Fibroblast of lung (primary cell): Measurements from ENCODE around the gene SLC38A8. TPM values are rescaled to one million over a fixed set of nuclear protein-coding genes. Genes with fewer than 3 reads are reported as not detected.

ENCODE experiments used
- DNase-seq, 2 donors: peaks; one replicate each; pipeline versions ENCODE4 v3.0.0 to v3.0.0-alpha.2; 2010; ENCODE audit warnings: low read depth in 2 of 2
- H2AFZ ChIP-seq: 2 replicates; pipeline ENCODE4 v1.5.1; 2012; ENCODE audit warnings: low read length, control low read depth, inconsistent platforms
- H3K27ac ChIP-seq: 2 replicates; pipeline ENCODE4 v1.5.1; 2011; ENCODE audit warnings: low read length, control low read depth; ENCODE audit not compliant: insufficient read depth
- H3K27me3 ChIP-seq: 2 replicates; pipeline ENCODE4 v1.5.1; 2011; ENCODE audit warnings: mild to moderate bottlenecking, low read length; ENCODE audit not compliant: control insufficient read depth, insufficient read depth
- H3K36me3 ChIP-seq: 2 replicates; pipeline ENCODE4 v1.5.1; 2011; ENCODE audit warnings: low read length; ENCODE audit not compliant: control insufficient read depth, insufficient read depth
- H3K4me1 ChIP-seq: 2 replicates; pipeline ENCODE4 v1.5.1; 2011; ENCODE audit warnings: low read length; ENCODE audit not compliant: control insufficient read depth, insufficient read depth; ENCODE audit errors: extremely low read depth
- H3K4me2 ChIP-seq: 2 replicates; pipeline ENCODE4 v1.5.1; 2011; ENCODE audit warnings: low read length, control low read depth; ENCODE audit not compliant: insufficient read depth; ENCODE audit errors: extremely low read depth
- H3K4me3 ChIP-seq, 4 experiments: fragments of 200-600 bp in 1 of 4; sonication (generic) in 1 of 4; replicated peaks in 1 of 4; 2 replicates each; pipeline ENCODE4 v1.5.1; 2011 to 2016; ENCODE audit warnings: low read length in 4 of 4, low read depth in 3 of 4, mild to moderate bottlenecking in 3 of 4, control low read depth in 2 of 4, inconsistent platforms in 1 of 4, mixed read lengths in 1 of 4; ENCODE audit not compliant: insufficient read depth in 1 of 4; ENCODE audit errors: control extremely low read depth in 1 of 4
- H3K79me2 ChIP-seq: 2 replicates; pipeline ENCODE4 v1.5.1; 2012; ENCODE audit warnings: mild to moderate bottlenecking, low read length, inconsistent platforms; ENCODE audit not compliant: control insufficient read depth, insufficient read depth
- H3K9ac ChIP-seq: 2 replicates; pipeline ENCODE4 v1.5.1; 2011; ENCODE audit warnings: mild to moderate bottlenecking, low read length, control low read depth; ENCODE audit not compliant: insufficient read depth
- H3K9me3 ChIP-seq: 2 replicates; pipeline ENCODE4 v1.5.1; 2012; ENCODE audit warnings: low read depth, low read length; ENCODE audit not compliant: control insufficient read depth, insufficient read depth
- H4K20me1 ChIP-seq: 2 replicates; pipeline ENCODE4 v1.5.1; 2011; ENCODE audit warnings: low read length; ENCODE audit not compliant: control insufficient read depth, insufficient read depth; ENCODE audit errors: extremely low read depth
- CTCF ChIP-seq, 2 donors: IDR thresholded peaks in 1 of 2; conservative IDR thresholded peaks in 1 of 2; 1 replicate in 1 of 2; 2 replicates in 1 of 2; pipeline ENCODE4 v1.5.1; 2011 to 2012; ENCODE audit warnings: low read length in 2 of 2, control low read depth in 1 of 2, inconsistent platforms in 1 of 2, low read depth in 1 of 2, mild to moderate bottlenecking in 1 of 2
- EZH2 ChIP-seq: IDR thresholded peaks from 2 replicates; pipeline ENCODE4 v1.5.1; 2012; ENCODE audit warnings: low read length, control low read depth, mild to moderate bottlenecking; ENCODE audit errors: missing control alignments
- polyA minus RNA-seq: library from RNA; depleted of rRNA, polyadenylated mRNA; stranded (reverse); fragments of >200 nt; gene quantifications from 2 replicates; pipeline ENCODE4 v1.2.3, GENCODE V29; 2011; ENCODE audit warnings: low replicate concordance
- polyA plus RNA-seq, 2 donors: library from polyadenylated mRNA; depleted of rRNA in 1 of 2; stranded (reverse) in 1 of 2; unstranded in 1 of 2; fragments of >200 nt; gene quantifications; 2 replicates each; pipeline ENCODE4 v1.2.1, GENCODE V29; 2011 to 2012; ENCODE audit warnings: missing spikeins in 1 of 2
- total RNA-seq: library from RNA; depleted of rRNA; stranded (reverse); fragments of >200 nt; gene quantifications from 2 replicates; pipeline ENCODE4 v1.2.1, GENCODE V29; 2014

SLC38A8 gene
- total RNA-seq (not detected in 2 replicates), polyA plus RNA-seq (not detected in 2 replicates), polyA minus RNA-seq (not detected in 2 replicates)
- not detected in 2 replicates for polyA plus RNA-seq (2012)

- no peaks in the 10 kb centered on the region for H3K9me3 ChIP-seq
- DNase-seq = no peak
- no peak within 1 kb of the TSS for H3K9ac ChIP-seq
- no peaks in the 10 kb centered on the region for H3K4me1 ChIP-seq
- H3K27me3 ChIP-seq = peaks cover 26% of the 10 kb centered on the region
- no peak within 1 kb of the TSS for H3K4me2 ChIP-seq
- H3K36me3 ChIP-seq = no peaks in the 10 kb centered on the region
- no peaks in the 10 kb centered on the region for H3K79me2 ChIP-seq
- H3K4me3 ChIP-seq = no peak within 1 kb of the TSS
- H3K27ac ChIP-seq = no peak within 1 kb of the TSS
- H2AFZ ChIP-seq = no peak within 1 kb of the TSS
- H4K20me1 ChIP-seq = no peaks in the 10 kb centered on the region
- TF ChIP-seq EZH2 (no peak), CTCF (conservative IDR thresholded peaks at IDR 0.05 in 1 of 2, IDR thresholded peaks at IDR 0.05 in 1 of 2; ENCODE audit: low read depth in 1 of 2, low read length in 2 of 2) (no peak)
Observed at GRCh38 chr16:84042308-84042878, at the start of gene SLC38A8. Gene SLC38A8, minus strand, starts transcription at chr16:84042795. Its CDS starts 638 bp downstream, at chr16:84042157.

DNA sequence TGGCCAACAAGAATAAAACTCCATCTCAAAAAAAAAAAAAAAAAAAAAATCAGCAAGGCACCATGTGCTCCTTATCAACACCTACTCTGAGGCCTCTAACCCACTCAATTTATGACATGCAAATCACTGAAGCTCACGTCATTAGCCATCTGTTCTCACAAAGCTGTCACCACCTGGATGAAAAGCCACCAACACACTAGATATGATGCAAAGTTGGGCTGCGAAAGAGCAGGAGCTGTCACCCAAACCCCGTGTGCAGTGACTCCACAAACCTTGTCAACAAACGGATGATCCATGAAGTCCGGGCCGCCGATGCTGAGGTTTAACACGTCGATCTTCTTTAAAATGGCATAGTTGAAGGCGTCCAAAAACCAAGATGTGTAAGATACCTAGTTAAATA, 48.9 kb upstream of the SLC38A8 start:
- Histone ChIP-seq H3K36me3 (peaks cover 19% of the 10 kb centered on the region), H3K4me3 (no peak overlapping the region), H3K79me2 (no peaks in the 10 kb centered on the region), H3K9ac (no peak overlapping the region), H3K9me3 (no peaks in the 10 kb centered on the region), H3K27ac (no peak overlapping the region), H3K27me3 (no peaks in the 10 kb centered on the region), H4K20me1 (no peaks in the 10 kb centered on the region), H3K4me2 (no peak overlapping the region), H3K4me1 (no peaks in the 10 kb centered on the region), H2AFZ (no peak overlapping the region)
- no peak for DNase-seq
- TF ChIP-seq EZH2 = no peak
- TF ChIP-seq CTCF (conservative IDR thresholded peaks at IDR 0.05 in 1 of 2, IDR thresholded peaks at IDR 0.05 in 1 of 2; ENCODE audit: low read depth in 1 of 2, low read length in 2 of 2) = no peak

DNA sequence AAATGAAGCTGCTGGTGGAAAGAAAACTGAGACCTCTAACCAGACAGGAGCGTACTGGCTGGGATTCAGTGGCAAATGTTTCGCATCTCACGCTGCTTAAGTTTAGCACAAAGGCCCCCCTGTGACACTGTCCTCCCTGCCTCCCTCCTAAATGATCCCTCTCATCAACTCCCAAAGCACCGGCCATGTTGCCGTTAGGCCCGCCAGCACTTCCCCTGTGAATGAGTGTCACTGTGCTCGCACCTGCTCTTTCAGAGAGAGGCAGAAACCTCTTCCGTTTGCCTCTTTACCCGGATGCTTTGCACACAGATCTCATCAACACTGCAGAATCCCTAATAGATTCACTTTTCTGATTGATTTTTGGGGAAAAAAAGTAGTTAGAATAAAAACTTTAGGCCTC, 47.6 kb upstream of the SLC38A8 start:
- no peak for TF ChIP-seq EZH2
- no peak for TF ChIP-seq CTCF (conservative IDR thresholded peaks at IDR 0.05 in 1 of 2, IDR thresholded peaks at IDR 0.05 in 1 of 2; ENCODE audit: low read depth in 1 of 2, low read length in 2 of 2)
- DNase-seq = no peak
- peaks cover 18% of the 10 kb centered on the region for H3K36me3 ChIP-seq

More for the DNA sequence above, 47.6 kb upstream of the SLC38A8 start:
- no peaks in the 10 kb centered on the region for H3K27me3 ChIP-seq
- H4K20me1 ChIP-seq = no peaks in the 10 kb centered on the region
- H3K4me2 ChIP-seq = no peak overlapping the region
- no peaks in the 10 kb centered on the region for H3K4me1 ChIP-seq
- no peak overlapping the region for H3K9ac ChIP-seq
- no peaks in the 10 kb centered on the region for H3K79me2 ChIP-seq
- no peak overlapping the region for H2AFZ ChIP-seq
- H3K27ac ChIP-seq = no peak overlapping the region
- no peak overlapping the region for H3K4me3 ChIP-seq
- H3K9me3 ChIP-seq = no peaks in the 10 kb centered on the region
